Measurements from ENCODE around the gene LRRC2.

LRRC2 gene

GRCh38 chr3:46478341-46478740 lies 87.8 kb downstream of the LRRC2 start:
- DNase-seq (ENCODE audit: low read depth), result no peak

- no peak for DNase-seq (ENCODE audit: low read depth)
Measured at GRCh38 chr3:46477756-46478155, 88.3 kb downstream of the LRRC2 start.

- no peak for DNase-seq (ENCODE audit: low read depth)
Measured at GRCh38 chr3:46477145-46477544, 89.0 kb downstream of the LRRC2 start.

GRCh38 chr3:46472736-46473135 lies 93.4 kb downstream of the LRRC2 start:
- DNase-seq (ENCODE audit: low read depth), result no peak

GRCh38 chr3:46471371-46471914 lies 94.7 kb downstream of the LRRC2 start:
- no peak for DNase-seq (ENCODE audit: low read depth)

GRCh38 chr3:46470831-46471230 lies 95.3 kb downstream of the LRRC2 start:
- no peak for DNase-seq (ENCODE audit: low read depth)

GRCh38 chr3:46469680-46470357 lies 96.3 kb downstream of the LRRC2 start:
- DNase-seq (ENCODE audit: low read depth), result no peak

- no peak for DNase-seq (ENCODE audit: low read depth)
Measured at GRCh38 chr3:46468753-46469600, 97.1 kb downstream of the LRRC2 start.

- no peak for DNase-seq (ENCODE audit: low read depth)
Measured at GRCh38 chr3:46467562-46467961, 98.5 kb downstream of the LRRC2 start.

GRCh38 chr3:46466871-46467403 lies 99.2 kb downstream of the LRRC2 start:
- no peak for DNase-seq (ENCODE audit: low read depth)

GRCh38 chr3:46466273-46466672 lies 99.8 kb downstream of the LRRC2 start:
- no peak for DNase-seq (ENCODE audit: low read depth)
